Activated T-helper 9 cell treated with anti-CD3 and anti-CD28 coated beads, Interleukin-2, amount 50 U/mL, for 16 hours (primary cell): ENCODE data around the gene ENAH.

ENCODE experiments used
- DNase-seq: peaks from one replicate; pipeline ENCODE4 v3.0.0-alpha.2; 2020; ENCODE audit warnings: low read depth

The ENAH gene

DNA sequence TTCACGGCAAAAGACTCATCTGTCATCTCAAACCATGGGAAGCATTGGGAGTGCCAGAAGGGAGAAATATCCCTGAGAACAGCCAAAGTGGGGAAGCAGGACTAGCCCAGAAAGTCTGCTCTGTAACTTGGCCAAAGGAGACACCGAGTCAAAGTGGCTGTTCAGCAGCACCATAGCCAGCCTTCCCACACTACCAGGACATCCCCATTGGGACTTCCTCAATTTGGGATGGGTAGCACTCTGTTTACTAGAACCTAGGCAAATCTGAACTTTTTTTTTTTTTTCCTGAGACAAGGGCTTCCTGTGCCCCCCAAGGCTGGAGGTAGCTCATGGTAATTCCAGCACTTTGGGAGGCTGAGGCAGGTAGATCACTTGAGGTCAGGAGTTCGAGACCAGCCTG is 93.0 kb downstream of the ENAH start:
- no peak for DNase-seq

- no peak for DNase-seq
Measured at GRCh38 chr1:225559326-225559725, 93.6 kb downstream of the ENAH start.

- DNase-seq: no peak
Measured at GRCh38 chr1:225556694-225557093, 96.2 kb downstream of the ENAH start.

- no peak for DNase-seq
Measured at GRCh38 chr1:225555821-225556220, 97.1 kb downstream of the ENAH start.

DNA sequence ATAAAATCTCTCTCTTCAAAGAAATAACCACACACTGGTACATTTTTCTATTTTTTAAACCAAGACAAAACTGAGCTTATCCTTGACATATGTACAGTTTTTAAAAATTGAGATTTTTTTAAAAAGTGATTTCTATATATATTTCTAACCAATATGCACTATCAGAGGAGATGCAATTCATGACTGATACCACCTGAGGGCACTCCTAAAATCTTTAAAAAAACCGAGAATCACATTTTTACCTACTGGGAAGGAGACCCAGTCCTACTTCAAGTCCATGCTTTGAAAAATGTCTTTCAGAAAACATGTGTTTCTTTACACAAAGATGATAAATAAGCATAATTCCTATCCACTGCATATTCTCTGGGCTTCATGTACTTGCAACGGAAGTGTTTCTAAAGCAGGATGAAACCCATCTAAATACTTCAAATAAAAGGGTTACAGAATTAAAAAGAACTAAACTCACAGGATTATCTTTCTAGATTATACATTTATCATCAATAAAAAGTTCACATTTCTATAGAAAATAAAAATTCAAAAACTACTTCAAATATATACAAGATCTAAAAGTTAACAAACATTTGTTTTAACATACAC is 98.6 kb downstream of the ENAH start:
- no peak for DNase-seq

GRCh38 chr1:225549821-225550220 is 103.1 kb downstream of the ENAH start:
- DNase-seq: no peak

GRCh38 chr1:225548140-225548857 is 104.6 kb downstream of the ENAH start:
- no peak for DNase-seq

DNA sequence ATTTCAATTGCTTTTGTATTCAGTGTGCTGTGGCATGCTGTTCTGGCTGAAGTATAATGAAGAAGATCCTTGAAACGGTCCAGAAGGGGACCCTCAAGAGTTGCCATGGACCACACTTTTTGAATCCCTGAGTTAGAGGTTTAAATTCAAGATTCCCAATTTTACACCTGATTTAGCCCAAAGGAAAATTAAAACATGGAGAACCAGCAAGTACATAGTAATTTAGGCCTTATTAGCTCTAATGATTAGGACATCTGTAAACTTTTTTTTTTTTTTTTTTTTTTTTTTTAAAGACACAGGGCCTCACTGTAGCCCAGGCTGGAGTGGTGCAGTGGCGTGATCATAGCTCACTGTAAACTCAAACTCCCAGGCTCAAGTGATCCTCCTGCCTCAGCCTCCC is 107.3 kb downstream of the ENAH start:
- DNase-seq: no peak

- no peak for DNase-seq
Measured at GRCh38 chr1:225544924-225545323, 108.0 kb downstream of the ENAH start.

DNA sequence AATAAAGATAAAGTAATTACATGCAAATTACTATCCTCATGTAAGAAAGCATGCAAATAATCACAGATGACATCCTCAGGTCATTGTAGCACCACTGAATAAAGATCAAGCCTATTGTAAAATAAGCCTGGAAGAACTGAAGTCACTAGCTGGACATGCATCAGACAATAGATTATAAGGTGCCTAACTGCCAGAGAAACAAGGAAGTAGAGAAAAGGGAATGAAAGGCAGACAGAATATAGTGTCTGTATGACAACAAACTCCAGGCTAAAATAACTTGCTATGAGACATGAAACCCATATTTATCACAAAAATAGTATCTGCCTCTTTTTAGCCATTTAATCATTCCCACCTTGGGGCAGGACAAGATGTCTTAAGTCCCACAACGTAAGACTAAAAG is 108.7 kb downstream of the ENAH start:
- DNase-seq: no peak

DNA sequence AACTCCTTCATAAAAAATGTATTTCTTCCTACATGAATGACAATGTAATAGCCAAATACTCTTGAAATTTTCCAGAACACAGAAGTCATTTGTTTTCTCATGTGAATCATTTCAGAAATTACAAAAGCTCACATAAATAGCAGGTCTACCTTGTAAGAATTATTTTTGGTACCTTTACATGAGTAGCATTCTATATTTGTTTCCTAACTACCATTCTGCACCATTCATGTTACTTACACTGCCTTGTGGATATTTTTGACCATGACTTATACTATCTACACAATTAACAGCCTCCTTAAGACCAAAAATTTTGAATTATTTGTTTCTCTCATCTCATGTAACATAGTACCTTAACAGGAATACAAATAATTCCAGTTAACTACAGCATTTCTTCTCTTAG is 109.6 kb downstream of the ENAH start:
- DNase-seq: no peak

DNA sequence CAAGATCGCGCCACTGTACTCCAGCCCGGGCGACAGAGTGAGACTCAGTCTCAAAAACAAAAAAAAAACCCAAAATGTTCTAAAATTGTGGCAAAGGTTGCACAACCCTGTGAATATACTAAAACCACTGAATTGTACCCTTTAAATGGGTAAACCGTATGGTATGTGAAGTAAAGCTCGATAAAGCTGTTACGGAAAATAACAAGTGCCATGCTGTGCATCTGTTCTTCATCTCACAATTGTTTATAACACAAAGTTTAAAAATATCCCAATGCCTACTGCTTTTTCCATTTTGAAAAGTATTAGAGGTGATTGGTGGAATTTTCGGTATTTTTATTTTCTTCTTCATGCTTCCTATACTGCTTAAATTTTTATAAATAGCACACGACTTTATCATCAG is 111.5 kb downstream of the ENAH start:
- DNase-seq: no peak

DNA sequence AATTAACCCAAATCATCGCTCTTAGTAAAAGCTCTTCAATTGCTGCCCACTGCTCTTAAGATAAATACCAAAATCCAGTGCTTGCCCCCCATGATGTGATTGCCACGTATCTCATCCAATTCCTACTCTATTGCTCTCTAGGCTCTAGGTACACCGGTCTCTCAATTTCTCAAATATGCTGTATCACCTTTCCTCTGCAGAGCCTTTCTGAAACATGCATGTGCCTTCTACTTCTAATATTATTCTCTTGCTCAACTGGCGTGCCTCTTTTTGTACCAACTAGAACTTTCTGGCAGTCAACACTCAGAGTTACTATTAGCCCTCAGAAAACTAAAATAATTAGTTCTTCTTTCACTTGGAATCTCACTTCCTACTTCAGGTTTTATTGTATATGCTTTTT is 113.3 kb downstream of the ENAH start:
- no peak for DNase-seq

DNA sequence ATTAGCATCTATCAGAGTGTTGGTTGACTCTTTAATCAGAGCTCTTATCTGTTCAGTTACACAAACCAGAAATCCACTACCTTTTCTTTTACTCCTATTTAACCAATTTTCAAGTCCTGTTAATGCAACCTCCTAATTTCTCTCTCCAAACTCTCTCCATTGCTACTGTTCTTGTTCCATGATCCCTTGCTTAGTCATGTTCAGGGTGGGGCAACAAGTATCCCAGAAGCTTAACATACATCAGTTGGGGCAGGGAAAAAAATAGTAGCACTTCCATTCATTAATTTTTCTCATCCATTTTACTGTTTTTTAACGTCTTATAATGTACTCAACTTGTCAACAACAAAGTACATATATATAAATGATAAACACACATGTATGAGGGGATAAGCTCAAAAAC is 113.9 kb downstream of the ENAH start:
- no peak for DNase-seq

- no peak for DNase-seq
Measured at GRCh38 chr1:225537554-225538251, 115.2 kb downstream of the ENAH start.

DNA sequence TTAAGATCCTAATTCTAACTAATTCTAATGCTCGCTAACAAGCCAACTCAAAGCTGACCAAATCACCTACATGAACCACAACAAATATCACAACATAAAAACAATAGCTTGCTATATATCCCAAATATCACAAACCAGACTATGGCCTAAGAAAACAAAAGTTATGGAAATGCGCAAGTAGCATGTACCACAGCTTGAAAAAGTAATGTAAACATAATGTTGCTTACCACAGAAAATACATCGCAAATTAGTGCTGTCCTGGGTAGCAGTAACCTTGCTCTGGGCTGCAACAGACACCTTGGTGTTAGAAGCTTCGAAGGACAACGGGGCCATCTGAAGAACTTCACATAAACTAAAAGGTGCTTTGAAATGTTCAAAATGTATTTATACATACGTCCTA is 117.6 kb downstream of the ENAH start:
- no peak for DNase-seq

DNA sequence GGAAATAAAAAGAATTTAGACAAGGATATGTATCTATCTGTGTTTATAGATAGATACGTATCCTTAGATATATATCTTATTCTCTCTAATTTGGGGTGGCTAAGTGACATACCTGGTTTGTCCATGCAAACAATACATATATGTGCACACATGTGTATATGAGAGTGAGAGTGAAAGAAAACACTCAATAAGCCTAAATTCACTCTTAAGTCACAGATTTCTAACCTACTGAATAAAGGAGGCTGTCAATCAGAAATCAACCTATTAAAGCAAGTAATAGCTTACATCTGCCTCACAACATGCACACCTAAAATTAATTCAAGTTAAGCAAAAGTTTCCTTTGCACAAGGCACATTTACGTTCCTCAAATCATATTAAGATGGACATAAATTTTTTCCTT is 118.2 kb downstream of the ENAH start:
- DNase-seq: no peak

GRCh38 chr1:225534135-225534534 is 118.8 kb downstream of the ENAH start:
- DNase-seq: no peak

DNA sequence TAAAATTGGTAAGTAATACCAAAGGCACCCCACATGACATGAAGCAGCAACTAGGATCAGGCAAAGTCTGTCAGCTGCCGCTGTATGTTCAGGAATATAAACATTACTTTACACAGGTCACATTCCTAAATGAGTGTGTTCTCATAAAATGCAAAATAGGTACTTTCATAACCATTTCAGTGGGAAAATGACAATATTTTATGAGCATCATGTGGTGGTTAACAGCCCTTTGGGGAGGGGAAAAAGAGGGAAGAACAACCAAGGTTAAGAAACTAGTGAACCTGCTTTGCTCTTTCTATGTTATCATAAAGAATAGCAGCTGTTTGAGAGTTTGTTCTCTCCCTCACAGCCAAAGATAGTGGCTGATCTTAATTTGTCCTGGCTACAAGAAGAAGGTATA is 119.7 kb downstream of the ENAH start:
- no peak for DNase-seq

DNA sequence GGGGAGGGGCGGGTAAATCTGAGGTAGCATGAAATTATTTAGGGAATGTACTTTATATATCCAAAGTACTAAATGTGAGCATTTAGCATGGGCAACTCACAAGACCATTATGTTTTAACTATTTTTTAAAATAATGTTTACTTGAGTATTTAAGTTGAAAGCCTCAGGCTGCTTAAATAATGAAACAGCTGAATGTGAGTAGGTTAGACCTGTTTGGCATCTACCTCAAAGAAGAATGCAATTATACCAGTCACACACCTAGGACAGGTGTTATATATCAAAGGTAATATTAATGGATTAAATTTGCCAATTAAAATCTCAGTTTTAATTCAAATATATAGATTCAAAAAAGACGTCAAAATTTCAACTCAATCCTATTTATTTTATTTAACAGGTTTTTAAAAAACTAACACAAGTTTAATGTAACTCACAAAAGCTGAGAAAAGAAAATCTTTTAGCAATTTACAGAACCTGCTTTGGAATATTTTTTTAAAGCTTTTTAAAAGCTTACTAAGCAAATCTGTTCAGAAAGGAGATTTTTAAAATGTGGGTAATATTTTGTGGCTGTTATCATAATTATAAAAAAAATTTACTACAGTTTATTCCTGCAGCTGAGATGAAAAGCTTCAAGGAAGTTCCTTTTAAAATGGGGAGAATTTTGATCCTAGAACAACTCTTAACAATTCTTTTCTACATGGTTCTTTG is 120.5 kb downstream of the ENAH start:
- DNase-seq: no peak

DNA sequence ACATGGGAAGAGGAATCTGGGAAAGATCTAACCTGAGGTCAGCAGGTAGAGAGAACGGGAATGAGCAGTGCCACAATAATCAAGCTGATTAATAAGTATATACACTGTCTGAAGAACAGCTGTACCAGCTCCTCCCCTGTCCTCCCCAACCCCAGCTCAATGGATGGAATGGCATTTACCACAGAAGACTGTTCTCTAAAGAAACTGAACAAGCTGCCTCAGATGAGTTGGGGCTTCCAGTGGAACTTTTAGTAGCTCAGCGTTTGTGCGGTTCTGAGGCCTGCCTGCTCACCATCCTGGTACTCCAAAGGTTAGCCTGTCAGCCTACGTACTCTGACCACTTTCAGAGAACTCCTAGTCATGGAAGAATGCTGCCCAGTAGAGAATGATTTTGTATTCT is 123.2 kb downstream of the ENAH start:
- DNase-seq: no peak

DNA sequence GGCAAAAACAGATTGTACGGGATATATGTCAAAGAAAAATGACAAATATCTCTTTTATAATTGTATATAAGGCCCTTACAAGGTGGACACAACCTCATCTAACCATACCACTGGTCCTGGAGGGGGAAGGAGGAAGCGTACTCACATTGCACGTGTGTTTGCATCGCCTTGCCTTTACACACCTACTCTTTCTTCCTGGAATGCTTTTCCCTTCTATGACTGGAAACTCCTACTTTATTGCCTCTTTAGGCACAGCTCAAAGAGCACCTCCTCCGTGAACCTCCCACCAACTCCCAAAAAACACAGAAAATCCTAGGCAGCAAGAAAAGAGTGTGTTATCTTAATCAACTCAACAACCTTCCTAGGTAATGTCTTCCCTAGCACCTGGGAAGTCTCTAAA is 125.3 kb downstream of the ENAH start:
- DNase-seq: no peak

DNA sequence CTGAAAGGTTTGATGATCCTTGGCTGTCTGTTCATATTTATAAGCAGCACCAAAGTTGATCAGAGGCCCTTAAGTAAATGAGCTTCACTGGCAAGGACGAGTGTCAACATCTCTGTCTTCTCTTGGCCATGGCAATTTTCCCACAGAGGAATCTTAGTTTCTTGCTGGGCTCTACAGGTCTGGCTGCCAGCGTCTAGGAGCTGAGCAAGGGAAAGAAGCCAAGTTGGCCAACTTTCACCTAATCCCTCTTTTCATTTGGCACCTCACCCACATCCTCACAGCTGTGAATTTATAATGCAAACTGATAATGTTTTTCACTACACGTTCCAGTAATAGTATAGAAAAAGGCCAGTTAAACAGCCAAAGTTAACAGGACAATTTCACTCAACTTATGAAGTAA is 126.0 kb downstream of the ENAH start:
- DNase-seq: no peak
